HG03135 (cell line): ENCODE measurements around the gene UVSSA.
"Not testable (repeated sequence)": the region's sequence is repeated elsewhere in the genome, so short reads cannot be mapped to it uniquely, and the experiment has no call there.

ENCODE experiments used
- ATAC-seq: cut with Tn5 transposase; IDR thresholded peaks from one replicate; pipeline ENCODE4 v1.9.1; 2021; ENCODE audit warnings: mild to moderate bottlenecking, moderate library complexity; ENCODE audit not compliant: unreplicated experiment

Gene UVSSA

DNA sequence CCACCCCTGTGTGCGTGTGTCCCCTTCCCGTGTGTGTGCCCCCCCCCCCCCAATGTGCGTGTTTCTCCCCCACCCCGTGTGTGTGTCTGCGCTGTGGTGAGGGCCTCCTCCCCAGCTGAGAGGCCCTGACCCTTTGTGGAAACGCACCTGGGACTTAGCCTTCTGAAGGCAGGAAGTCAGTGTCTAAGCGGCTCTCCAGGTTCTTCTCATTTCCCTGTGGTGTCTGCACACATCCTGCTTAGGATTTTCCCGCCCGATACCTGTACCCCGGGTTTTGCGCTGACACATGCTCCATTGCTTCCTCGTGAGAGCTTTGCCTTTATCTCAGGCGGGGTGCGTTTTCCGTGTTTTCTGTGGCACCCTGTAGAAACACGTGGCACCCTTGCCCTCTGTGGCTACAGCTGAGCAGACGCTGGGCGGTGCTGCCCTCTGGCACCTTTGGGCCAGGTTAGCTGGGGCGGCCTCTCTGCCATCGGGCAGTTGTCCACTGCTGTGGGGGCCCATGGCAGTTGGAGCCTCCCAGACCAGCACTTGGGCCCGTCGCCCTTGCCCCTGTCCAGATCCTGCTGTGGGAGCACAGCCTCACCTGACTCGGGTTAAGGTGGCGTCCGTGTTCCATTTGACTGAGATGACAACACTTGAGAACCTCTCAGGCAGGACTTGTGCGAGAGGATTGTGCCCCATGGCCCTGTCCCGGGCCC, 31.0 kb upstream of the UVSSA start:
- ATAC-seq, result no peak

DNA sequence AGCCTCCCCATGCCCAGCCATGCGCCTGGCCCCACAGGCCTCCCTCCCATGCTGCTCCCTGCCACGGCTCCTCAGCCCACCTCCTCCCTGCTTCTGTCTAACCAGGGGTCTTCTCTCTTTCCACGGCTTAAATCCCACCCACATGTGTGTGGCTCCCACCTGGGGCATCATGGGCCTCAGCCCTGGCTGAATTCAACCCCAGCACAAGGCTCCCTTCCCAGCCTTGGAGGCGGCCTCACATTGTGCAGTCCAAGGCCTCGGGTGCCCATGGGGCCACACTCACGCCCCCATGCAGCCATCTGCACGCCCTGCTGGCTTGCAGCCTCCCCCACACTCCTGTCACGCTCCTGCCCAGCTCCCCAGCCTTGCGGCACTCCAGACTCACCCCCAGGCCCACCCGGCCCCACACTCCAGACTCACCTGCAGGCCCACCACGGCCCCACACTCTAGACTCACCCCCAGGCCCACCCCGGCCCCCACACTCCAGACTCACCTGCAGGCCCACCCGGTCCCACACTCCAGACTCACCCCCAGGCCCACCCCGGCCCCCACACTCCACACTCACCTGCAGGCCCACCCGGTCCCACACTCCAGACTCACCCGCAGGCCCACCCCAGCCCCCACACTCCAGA, 30.4 kb upstream of the UVSSA start:
- ATAC-seq, result no peak

GRCh38 chr4:1317177-1318045, 29.6 kb upstream of the UVSSA start:
- ATAC-seq, result no peak

DNA sequence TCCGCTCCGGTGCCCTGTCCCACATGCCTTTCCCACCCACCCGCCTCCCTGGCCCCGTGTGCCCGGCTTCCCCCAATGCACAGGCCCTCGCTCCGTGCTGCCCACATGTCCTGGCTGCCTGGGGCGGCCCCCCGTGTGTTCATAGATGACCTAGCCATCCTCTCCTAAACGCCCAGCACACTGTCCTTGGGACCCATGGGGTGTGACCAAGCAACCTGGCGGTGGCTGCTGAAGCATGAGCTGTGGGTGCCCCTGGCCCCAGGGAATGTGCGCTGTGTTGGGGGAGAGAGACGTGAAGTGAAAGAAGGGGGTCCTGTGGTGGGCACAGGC, 29.0 kb upstream of the UVSSA start:
- ATAC-seq, result no peak

DNA sequence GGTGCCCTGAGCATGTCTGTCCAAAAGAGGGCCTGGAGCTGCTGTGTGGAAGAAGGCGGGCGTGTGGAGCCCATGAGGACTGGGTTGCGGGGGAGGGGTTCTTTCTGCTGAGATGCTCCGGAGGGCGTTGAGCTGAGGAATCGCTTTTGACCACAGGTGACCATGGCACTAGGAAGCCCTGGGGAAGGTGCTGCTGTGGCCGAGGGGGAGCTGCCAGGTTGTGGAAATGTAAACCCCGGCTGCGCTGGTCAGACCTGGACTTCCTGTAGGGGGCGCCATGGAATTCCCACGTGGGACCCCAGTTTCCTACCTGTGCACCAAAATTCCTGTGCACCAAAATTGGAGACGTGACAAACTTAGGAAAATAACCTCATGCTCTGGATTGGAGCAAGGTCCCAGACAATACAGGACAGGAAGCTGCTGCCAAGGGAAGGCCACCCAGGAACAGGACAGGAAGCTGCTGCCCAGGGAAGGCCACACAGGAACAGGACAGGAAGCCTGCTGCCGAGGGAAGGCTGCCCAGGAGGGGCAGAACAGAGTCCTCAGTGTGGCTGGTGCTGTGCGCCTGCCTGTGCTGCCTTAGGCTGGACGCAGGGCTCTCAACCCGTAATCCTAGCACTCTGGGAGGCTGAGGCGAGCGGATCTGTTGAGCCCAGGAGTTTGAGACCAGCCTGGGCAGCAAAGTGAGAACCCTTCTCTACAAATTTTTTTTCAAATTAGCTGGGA, 28.4 kb upstream of the UVSSA start:
- ATAC-seq, result no peak

DNA sequence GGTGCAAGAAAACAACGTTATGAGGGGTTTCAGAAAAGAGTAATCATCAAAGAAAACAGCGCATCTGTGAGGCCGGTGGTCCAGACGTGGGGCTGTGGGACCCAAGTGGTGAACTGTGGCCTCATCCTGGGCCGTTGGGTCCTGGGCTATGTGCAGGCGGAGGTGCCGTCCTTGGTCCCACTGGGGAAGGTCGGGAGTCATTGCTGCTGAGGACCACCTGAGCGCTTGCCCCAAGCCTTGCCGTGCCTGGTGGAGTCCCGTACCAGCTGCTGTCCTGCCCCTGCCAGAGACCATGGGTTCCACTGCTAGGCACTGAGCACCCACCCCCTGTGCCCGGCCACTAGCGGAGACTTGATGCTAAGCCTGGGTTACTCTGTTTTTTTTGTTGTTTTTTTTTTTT, 25.5 kb upstream of the UVSSA start:
- no peak for ATAC-seq

DNA sequence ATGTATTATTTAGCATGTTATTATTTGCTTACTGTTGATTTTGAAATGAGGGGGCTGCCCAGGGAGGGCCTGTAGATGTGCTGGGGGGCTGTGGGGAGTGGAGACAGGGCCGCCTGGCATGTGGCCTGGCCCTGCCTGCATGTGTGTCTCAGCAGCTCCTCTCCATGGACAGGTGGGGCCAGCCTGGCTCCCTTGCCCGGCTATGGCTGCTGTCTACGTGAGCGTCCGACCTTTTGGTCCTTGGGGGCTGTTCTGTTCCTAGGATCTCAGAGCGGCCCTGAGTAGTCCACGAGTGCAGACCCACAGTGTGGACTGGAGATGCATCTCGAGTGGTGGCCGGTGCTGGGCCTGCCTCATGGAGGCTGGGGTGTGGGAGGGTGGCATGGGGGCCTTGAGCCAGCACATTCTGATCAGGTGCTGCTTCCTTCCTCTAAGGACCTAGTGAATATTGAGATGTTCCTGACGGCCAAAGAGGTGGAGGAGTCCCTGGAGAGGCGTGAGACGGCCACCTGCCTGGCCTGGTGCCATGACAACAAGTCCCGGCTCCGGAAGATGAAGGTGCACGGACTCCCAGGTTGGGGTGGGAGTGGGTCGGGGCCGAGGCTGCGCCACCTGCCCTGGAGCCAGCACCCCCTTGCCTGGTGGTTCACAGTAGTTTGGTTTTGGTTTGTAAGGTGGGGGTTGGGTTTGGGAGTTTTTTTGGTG, 24.9 kb upstream of the UVSSA start:
- no peak for ATAC-seq

GRCh38 chr4:1323280-1323634, 23.8 kb upstream of the UVSSA start:
- ATAC-seq, result no peak

DNA sequence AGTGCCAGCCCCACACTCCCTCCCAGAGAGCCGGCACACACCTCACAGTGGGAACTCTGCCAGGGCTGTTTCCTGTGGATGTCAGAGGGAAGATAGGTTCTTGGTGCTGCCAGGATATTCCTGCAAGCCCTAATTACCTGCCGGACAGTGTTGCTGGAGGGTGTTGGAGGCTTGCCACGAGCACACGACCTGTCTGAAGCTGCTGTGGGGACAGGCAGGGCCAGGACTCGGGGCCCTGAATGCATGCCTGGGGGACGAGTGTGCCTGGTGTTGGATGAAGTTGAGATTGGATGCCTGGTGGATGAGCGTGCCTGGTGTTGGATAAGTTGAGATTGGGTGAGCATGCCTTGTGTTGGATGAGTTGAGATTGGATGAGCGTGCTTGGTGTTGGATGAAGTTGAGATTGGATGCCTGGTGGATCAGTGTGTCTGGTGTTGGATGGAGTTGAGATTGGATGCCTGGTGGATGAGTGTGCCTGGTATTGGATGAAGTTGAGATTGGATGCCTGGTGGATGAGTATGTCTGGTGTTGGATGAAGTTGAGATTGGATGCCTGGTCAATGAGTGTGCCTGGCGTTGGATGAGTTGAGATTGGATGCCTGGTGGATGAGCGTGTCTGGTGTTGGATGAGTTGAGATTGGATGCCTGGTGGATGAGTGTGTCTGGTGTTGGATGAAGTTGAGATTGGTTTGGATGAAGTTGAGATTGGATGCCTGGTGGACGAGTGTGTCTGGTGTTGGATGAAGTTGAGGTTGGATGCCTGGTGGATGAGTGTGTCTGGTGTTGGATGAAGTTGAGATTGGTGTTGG, 23.2 kb upstream of the UVSSA start:
- ATAC-seq, result no peak

GRCh38 chr4:1324443-1325175, 22.4 kb upstream of the UVSSA start:
- not testable (repeated sequence) for ATAC-seq

DNA sequence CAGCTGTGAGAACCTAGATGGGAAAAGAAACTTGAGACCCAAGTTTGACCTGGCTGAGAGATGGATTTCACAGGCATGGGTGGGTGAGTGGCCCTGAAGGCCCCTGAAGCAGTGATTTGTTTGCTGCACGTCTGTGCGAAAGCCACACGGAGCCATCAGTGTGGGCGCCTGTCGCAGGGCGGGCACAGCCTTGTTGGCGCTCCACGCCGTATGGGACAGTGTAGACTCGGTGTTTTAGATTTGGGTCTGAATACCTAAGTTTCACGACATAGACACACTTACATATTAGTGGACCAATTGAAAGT, 21.9 kb upstream of the UVSSA start:
- ATAC-seq, result no peak

DNA sequence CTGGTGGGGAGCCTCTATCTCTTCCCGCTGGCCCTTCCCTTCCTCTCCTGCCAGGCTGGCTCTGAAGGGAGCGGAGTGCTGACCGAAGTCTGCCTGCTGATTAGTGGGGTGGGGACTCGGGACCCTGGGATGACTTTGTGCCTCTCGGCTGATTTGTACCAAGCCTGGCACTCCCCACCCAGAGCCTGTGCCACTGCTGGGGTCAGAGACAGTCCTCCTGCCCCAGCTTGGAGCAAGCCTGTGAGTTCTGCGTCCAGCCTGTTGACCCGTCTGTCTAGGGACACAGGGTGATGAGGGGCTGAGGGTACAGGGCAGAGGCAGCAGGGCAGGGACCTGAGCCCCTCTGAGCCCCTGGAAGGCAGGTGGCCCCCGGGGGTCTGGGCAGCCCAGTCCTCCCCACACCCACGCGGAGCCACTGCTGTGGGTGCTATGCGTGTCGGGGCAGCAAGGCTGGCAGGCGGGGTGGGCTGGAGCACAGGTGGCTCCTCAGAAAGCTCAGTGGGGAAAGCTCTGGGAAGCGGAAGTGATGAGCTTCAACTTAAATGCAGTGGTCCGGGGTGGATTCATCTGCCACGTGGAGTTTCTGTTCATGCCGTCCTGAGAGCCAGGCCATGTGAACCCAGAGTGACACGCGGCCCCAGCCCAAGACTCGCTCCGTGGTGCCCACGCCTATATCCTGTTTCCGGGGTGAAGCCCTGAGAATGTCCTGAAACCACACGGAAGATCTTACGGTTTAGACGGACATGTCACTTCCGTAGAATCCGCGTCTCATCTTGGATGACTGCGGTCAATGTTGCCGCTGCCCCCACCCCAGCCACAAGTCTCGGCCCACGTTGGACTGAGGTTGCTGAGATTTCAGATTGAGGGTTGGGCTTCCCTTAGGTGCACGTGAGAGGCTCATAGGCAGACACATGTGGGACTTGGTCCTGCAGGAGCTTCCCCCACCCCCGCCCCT, 21.1 kb upstream of the UVSSA start:
- ATAC-seq, result no peak

GRCh38 chr4:1326751-1327525, 20.1 kb upstream of the UVSSA start:
- ATAC-seq, result no peak

DNA sequence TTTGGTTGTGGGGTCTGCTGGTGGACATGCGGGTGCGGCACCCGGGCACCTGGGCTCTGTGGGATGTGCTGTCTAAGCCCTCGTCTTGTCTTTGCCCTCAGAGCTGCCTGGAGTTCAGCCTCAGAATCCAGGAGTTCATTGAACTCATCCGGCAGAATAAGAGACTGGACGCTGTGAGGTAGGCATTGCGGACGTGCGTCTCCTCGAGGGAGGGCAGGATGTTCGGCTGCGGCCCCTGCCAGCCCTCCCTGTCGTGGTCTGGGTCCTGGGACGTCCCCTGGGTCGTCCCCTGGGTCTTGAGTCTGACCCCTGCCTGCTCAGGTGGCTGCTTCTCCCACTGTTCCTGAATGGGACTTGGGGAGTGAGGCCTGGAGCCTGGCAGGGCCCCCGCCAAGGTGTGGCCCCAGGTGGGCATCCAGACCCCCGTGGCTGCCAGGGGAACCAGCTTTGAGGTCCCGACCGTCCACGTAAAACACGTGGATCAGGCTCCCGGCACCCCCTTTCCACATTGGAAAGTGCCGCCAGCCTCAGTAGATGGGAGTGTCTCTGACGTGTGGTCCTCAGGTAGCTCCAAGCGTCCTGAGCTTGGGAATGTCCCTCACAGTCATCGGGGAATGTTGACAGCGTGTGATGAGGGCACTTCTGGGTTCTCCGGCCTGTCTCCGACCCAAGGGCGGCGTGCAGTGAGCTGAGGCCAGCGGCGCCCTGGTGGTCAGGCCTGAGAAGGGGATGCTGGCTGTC, 19.3 kb upstream of the UVSSA start:
- no peak for ATAC-seq

- no peak for ATAC-seq
Measured at GRCh38 chr4:1328267-1329155, 18.5 kb upstream of the UVSSA start.
